Esophagus muscularis mucosa (tissue), 3 donors: ENCODE results near the gene NPAS4.

Experiments
- CTCF ChIP-seq, 3 experiments: fragments of 200-600 bp in 2 of 3; fragments of 450-650 bp in 1 of 3; sonication (generic) in 2 of 3; IDR thresholded peaks; one replicate each; pipeline ENCODE4 v1.5.1; 2017 to 2019; ENCODE audit warnings: antibody characterized with exemption in 3 of 3, mild to moderate bottlenecking in 2 of 3, moderate library complexity in 1 of 3
- EP300 ChIP-seq: sonication (generic); formaldehyde crosslinking; IDR thresholded peaks from one replicate; pipeline ENCODE4 v1.6.1; 2017; ENCODE audit warnings: antibody characterized with exemption

DNA sequence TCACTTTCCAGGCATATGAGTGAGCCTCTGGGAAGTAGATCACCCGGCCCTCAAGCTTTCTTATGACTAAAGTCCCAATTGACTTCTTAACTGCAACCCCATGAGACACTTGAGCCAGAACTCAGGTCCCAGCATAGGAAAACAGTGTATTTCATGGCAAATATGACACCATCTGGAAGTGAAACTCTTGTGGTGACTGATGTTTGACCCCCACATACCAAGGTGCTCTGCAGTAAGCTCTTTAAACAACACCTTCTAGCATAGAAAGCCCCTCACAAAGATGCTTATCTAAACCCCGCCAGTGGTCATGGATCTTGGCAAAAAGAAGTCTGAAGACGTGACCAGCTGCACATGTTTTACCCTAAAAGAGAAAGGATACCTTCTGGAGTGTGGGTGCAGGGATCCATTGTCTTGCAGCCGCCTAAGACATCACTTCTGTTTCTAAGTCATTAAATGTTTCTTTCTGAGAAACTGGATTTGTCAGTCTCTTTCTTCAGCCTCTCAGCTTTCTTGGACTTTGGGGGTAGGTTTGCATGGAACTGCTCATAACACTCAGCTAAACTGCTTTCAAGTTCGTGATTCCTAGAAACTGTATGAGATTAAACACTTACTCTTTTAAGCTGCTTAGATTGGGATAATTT is 38.4 kb downstream of the NPAS4 start:
- TF ChIP-seq CTCF (IDR thresholded peaks at IDR 0.05) (no peak), EP300 (no peak)
